GM18511 (cell line): Measurements from ENCODE around the gene HNF1B.
"Not testable (repeated sequence)": the region's sequence is repeated elsewhere in the genome, so short reads cannot be mapped to it uniquely, and the experiment has no call there.

ENCODE experiments used
- ATAC-seq: cut with Tn5 transposase; IDR thresholded peaks from one replicate; pipeline ENCODE4 v1.9.1; 2021; ENCODE audit warnings: mild to moderate bottlenecking, moderate library complexity; ENCODE audit not compliant: unreplicated experiment

Gene HNF1B

DNA sequence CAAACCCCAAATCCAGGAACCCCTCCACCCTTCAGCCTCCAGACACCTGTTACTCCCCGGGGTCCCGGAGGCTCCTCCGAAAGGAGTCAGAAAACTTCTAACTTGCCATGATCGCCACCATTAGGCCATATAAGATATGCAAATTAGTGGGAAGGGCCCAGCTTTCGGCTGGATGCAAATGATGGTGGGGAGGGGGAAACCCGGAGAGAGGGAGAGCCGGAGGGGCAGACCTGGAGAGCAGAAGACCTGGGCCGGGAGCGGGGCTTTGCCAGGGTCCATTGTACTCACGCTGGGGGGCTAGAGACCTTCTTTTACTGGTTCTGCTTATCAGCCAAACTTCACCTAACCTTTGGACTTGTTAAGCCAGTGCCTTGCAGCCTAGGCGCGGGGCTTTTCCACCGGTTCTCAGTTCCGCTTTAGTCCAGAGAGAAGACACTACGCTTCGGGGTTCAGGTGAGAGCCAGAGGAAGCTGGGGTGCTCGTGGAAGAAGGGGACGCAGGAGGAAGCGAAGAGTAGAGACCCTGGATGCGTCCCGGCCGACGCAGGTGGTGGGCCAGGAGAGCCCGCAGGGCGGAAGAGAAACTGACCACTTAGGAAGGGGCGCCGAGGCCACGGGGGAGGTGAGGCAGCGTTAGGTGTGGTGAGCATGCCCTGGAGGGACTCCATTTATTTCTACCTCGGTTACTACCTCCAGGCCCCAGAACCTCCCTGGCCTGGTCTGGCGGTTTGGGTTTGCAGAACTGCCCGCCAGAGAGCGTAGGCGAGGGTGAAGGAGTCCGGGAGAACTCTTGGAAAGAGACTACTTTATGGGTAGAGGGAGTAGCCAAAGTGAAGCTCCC is at the start of gene HNF1B:
HNF1B (minus strand) TSS at position 99 of the 840 bp plus-strand sequence. CDS start 175 bp downstream, outside the sequence.
- peak; percentile 53 for ATAC-seq

- no peak for ATAC-seq
Measured at GRCh38 chr17:37792787-37793186, 47.9 kb upstream of the HNF1B start.

DNA sequence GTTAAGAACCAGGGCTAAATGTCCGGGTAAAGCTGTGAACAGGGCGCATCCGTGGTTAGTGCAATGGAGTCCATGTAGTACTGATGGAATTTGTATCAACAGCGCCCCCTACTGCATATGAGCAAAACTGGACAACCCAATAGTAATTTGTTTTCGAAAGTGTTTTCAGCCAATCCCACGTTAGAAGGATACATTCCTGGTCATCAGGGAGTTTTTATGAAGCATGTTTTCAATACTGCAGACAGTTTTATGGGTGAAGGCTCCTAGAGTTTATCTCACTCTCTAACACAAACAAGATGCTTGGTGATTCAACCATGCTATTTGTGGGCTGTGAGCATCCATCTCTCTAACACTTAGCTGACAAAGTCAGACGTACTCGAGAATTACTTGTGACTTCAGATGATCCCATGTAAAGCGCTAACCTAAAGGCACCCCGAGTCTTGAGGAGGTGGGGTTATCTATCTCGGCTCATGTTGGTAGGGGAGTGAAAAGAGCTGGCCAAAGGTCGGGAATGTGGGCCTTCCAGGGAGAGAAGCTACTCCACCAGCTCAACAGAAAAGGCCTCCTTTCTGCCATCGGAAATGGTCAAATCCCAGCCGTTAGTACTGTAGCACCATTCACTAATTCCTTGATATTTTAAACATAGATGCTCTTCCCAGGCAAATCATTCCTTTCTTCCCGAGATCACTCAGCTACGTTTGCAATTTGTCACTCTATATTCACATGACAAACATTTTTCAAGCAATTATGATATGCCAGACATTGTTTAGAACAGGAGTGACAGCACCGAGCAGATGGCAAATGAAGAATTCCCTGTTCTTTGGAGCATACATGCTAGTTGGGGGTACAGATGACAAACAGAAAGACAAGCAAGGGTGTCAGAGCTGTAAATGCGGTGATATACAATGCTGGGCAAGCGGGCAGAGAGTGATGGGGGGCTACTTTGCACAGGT is 46.9 kb upstream of the HNF1B start:
- no peak for ATAC-seq

GRCh38 chr17:37789771-37790541 is 45.1 kb upstream of the HNF1B start:
- ATAC-seq = no peak

DNA sequence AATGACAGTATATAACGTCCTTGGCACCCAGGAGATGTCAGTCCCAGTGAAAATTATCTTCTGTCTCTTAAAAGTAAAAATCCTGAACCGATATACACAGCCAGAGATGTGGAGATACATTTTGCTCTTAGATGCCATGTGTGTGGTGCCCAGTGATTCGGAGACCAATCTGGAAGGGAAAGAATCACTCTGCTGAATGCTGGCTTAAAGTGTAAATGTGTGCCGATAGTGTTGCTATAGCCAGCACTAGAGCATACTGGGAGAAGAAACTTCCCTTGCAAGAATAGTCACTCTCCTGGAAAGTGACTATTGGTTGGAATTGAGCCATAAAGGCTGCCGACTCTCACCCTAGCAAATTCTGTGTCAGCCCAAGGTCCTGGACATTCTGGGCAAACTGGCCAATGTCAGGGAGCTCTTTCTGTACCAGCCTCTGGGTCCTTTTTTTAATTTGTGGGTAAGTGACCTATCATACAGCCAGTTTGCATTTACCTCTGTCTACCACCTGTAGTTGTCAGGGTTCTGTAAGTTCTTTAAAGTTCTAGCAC is 44.2 kb upstream of the HNF1B start:
- ATAC-seq = no peak

- ATAC-seq = no peak
Measured at GRCh38 chr17:37788526-37788925, 43.7 kb upstream of the HNF1B start.

GRCh38 chr17:37787055-37787757 is 42.3 kb upstream of the HNF1B start:
- ATAC-seq = no peak

DNA sequence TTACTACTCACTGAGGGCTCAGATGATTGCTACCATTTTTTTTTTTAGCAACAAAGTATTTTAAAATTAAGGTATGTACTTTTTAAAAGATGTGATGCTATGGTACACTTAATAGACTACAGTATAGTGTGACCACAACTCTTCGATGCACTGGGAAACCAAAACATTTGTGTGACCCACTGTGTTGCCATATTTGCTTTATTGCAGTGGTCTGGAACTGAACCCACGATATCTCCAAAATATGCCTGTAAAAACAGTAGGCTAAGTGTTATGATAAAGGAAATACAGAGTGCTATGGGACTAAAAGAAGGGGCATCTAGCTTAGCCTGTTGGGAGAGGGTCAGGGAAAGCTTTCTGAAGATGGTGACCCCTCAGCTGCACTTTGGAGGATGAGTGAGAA is 41.6 kb upstream of the HNF1B start:
- no peak for ATAC-seq

DNA sequence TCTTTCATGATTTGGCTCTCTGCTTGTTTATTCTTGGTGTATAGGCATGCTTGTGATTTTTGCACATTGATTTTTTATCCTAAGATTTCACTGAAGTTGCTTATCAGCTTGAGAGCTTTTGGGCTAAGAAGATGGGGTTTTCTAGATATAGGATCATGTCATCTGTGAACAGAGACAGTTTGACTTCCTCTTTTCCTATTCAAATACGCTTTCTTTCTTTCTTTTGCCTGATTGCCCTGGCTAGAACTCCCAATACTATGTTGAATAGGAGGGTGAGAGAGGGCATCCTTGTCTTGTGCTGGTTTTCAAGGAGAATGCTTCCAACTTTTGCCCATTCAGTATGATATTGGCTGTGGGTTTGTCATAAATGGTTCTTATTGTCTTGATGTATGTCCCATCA is 37.6 kb upstream of the HNF1B start:
- not testable (repeated sequence) for ATAC-seq

- ATAC-seq = no peak
Measured at GRCh38 chr17:37781451-37781850, 36.6 kb upstream of the HNF1B start.

- ATAC-seq = no peak
Measured at GRCh38 chr17:37779554-37779953, 34.7 kb upstream of the HNF1B start.

DNA sequence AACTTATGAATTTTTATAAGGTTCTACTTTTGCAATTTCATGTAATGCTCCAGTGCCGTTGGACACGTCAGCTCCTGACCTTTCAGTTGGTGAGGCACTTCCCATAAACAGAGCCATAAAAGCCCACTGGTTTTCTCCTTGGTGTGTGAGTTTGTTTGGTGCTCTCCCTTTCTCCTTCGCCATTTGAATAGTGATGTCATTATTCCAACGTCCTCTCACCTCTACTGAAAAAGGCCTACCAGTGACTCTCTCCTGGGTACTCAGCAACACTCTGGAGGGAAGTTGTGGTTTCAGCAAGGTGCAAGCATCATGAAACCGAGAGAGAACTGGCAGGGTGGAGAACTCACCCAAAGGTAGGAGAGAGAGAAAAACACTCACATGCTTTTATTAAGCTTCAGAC is 29.6 kb upstream of the HNF1B start:
- peak; percentile 92 for ATAC-seq

DNA sequence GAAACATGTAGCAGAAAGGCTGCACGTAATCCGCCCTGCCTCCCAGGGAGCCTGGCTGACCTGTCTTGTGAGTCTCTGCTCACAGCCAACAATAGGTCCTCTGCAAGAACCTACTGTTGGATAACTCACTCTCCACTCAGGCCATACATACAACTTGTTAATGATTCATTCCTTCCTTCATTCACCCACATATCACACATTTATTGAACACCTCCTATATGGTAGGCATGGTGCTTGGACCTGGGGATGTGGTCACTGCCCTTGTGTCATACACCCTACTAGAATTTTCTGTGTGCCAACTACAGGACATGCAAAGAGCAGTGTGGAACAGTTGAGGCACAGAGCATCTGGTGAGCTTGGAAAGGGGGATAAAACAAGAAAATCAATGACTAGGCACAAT is 28.1 kb upstream of the HNF1B start:
- no peak for ATAC-seq

GRCh38 chr17:37770631-37771518 is 26.0 kb upstream of the HNF1B start:
- ATAC-seq = no peak

DNA sequence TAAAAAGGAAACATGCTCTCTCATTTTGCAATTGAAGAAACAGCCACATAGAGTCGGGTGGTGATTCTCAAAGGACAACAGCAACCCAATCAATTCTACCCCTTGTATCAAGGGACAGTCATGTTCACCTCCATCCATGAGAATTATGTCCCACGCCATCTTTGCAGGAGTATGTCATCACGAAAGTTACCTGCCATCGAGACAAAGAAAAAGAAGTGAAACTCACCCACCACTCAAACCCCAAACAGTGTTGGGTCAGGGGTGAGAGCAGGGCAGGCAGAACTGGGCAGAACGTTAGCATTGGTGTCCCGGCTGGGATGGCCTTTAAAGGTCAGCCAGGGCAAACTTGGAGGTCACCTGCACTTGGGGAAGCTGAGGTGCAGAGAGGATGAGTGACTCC is 24.2 kb upstream of the HNF1B start:
- no peak for ATAC-seq

DNA sequence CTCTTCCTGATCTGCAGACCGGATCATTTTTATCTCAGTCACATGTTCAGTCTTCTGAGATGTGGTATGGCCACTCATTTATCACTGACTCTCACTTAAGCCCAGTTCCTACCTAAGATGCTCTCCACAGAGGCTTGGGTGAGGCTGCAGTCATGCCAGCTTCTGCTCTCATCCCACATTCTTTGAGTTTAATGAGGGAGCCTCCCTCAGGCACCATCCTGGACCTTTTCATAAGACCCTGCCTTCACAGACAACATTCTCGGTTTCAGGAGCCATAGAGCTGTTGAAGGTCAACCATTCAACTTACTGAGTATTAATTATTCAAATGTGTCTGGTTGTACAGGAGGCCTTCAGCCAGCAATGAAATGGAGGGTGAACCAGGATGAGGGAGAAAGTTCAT is 23.6 kb upstream of the HNF1B start:
- no peak for ATAC-seq

DNA sequence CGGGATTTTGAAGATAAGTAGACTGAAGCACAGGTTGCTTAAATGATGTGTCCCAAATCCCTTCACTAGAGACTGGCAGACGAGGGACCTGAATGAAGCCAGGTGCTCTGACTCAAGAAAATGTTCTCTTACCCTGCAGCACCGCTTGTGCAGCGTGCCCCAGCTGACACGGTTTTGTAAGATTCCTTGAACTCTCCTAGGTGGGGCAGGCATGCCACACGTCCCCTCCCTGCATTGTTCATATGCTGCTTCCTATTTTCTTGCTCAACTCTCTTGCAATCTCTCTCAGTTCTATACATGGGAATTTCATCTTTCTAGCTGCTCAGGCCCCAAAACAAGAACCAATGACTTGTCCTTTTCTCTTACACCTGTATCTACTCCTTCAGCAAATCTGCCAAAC is 22.1 kb upstream of the HNF1B start:
- ATAC-seq = no peak

GRCh38 chr17:37764383-37764782 is 19.5 kb upstream of the HNF1B start:
- no peak for ATAC-seq

DNA sequence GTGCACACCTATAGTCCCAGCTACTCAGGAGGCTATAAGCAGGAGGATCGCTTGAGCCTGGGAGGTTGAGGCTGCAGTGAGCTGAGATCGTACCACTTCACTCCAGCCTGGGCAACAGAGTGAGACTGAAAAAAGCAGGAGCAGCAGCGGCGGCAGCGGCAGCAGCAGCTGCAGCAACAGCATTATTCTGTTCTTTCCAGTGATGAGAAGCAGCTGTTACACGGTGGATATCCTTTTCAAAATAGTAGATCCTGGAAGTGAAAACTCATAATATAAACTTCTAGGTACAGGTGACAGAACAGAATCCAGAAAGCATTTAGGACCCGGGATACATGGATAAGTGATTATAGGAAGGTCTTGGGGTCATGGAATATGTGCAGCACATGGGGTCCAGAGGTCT is 17.8 kb upstream of the HNF1B start:
- ATAC-seq = no peak
